Measurements from ENCODE around the gene BFSP2.
A peak's percentile ranks its signal among the peaks of the same experiment; 100 is the strongest.

Gene BFSP2

GRCh38 chr3:133413161-133414020 lies 13.5 kb downstream of the BFSP2 start:
- no peaks in the 10 kb centered on the region for H3K9me3 Mint-ChIP-seq
- H3K4me1 Mint-ChIP-seq (ENCODE audit: low read depth in 2 of 2): peaks cover 7 to 13% of the 10 kb centered on the region in 2 donors
- no peak for ATAC-seq (replicated peaks)
- DNase-seq: no peak
- H3K27ac Mint-ChIP-seq: peak overlapping the region in 1 of 2 donors; percentile 70
- H3K36me3 Mint-ChIP-seq (ENCODE audit: insufficient read depth): peaks cover 7% of the 10 kb centered on the region
- H3K4me3 Mint-ChIP-seq: peak overlapping the region in 1 of 2 donors; percentile 17
- H3K27me3 Mint-ChIP-seq: peaks cover 14 to 16% of the 10 kb centered on the region in 2 donors

- peaks cover 14 to 16% of the 10 kb centered on the region in 2 donors for H3K27me3 Mint-ChIP-seq
- H3K4me3 Mint-ChIP-seq: no peak overlapping the region
- DNase-seq (no peak), ATAC-seq (replicated peaks) (no peak)
- no peak overlapping the region for H3K27ac Mint-ChIP-seq
- peaks cover 7 to 13% of the 10 kb centered on the region in 2 donors for H3K4me1 Mint-ChIP-seq (ENCODE audit: low read depth in 2 of 2)
- H3K9me3 Mint-ChIP-seq: no peaks in the 10 kb centered on the region
- H3K36me3 Mint-ChIP-seq (ENCODE audit: insufficient read depth): peaks cover 7% of the 10 kb centered on the region
These were observed 14.2 kb downstream of the BFSP2 start for GRCh38 chr3:133414021-133414392.

GRCh38 chr3:133418361-133418760 lies 18.5 kb downstream of the BFSP2 start:
- Mint-ChIP-seq H3K36me3 (ENCODE audit: insufficient read depth) (peaks cover 7% of the 10 kb centered on the region), H3K4me3 (no peak overlapping the region), H3K27me3 (peaks cover 10 to 14% of the 10 kb centered on the region in 2 donors), H3K9me3 (no peaks in the 10 kb centered on the region), H3K4me1 (ENCODE audit: low read depth in 2 of 2) (peaks cover 0 to 8% of the 10 kb centered on the region in 2 donors), H3K27ac (no peak overlapping the region)
- DNase-seq (no peak), ATAC-seq (replicated peaks) (no peak)

GRCh38 chr3:133419151-133419909 lies 19.5 kb downstream of the BFSP2 start:
- Mint-ChIP-seq H3K9me3 (no peaks in the 10 kb centered on the region), H3K36me3 (ENCODE audit: insufficient read depth) (peaks cover 7% of the 10 kb centered on the region), H3K4me3 (no peak overlapping the region), H3K27ac (no peak overlapping the region), H3K4me1 (ENCODE audit: low read depth in 2 of 2) (peaks cover 0 to 4% of the 10 kb centered on the region in 2 donors), H3K27me3 (peaks cover 10 to 14% of the 10 kb centered on the region in 2 donors)
- DNase-seq (no peak), ATAC-seq (replicated peaks) (no peak)

- Mint-ChIP-seq H3K4me3 (no peak overlapping the region), H3K4me1 (ENCODE audit: low read depth in 2 of 2) (peaks cover 0 to 2% of the 10 kb centered on the region in 2 donors), H3K27me3 (peaks cover 8 to 10% of the 10 kb centered on the region in 2 donors), H3K27ac (peak overlapping the region in 1 of 2 donors; percentile 31), H3K36me3 (ENCODE audit: insufficient read depth) (peaks cover 8% of the 10 kb centered on the region), H3K9me3 (no peaks in the 10 kb centered on the region)
- no peak for DNase-seq
- ATAC-seq (replicated peaks): peak; percentile 34
These were observed 25.3 kb downstream of the BFSP2 start for GRCh38 chr3:133424937-133425869.

GRCh38 chr3:133425898-133426297 lies 26.0 kb downstream of the BFSP2 start:
- peaks cover 0 to 2% of the 10 kb centered on the region in 2 donors for H3K4me1 Mint-ChIP-seq (ENCODE audit: low read depth in 2 of 2)
- DNase-seq (no peak), ATAC-seq (replicated peaks) (no peak)
- H3K9me3 Mint-ChIP-seq: no peaks in the 10 kb centered on the region
- H3K36me3 Mint-ChIP-seq (ENCODE audit: insufficient read depth): peaks cover 8% of the 10 kb centered on the region
- peaks cover under 1 to 10% of the 10 kb centered on the region in 2 donors for H3K27me3 Mint-ChIP-seq
- H3K27ac Mint-ChIP-seq: no peak overlapping the region
- H3K4me3 Mint-ChIP-seq: no peak overlapping the region

- H3K4me1 Mint-ChIP-seq (ENCODE audit: low read depth in 2 of 2): peaks cover 0 to 2% of the 10 kb centered on the region in 2 donors
- H3K9me3 Mint-ChIP-seq: no peaks in the 10 kb centered on the region
- H3K4me3 Mint-ChIP-seq: no peak overlapping the region
- ATAC-seq (replicated peaks) (no peak), DNase-seq (no peak)
- peaks cover 8% of the 10 kb centered on the region for H3K36me3 Mint-ChIP-seq (ENCODE audit: insufficient read depth)
- H3K27ac Mint-ChIP-seq: no peak overlapping the region
- peaks cover 0 to 10% of the 10 kb centered on the region in 2 donors for H3K27me3 Mint-ChIP-seq
These were observed 26.9 kb downstream of the BFSP2 start for GRCh38 chr3:133426721-133427120.

GRCh38 chr3:133428552-133428951 lies 28.7 kb downstream of the BFSP2 start:
- Mint-ChIP-seq H3K9me3 (no peaks in the 10 kb centered on the region), H3K4me1 (ENCODE audit: low read depth in 2 of 2) (peaks cover 0 to 2% of the 10 kb centered on the region in 2 donors), H3K4me3 (no peak overlapping the region), H3K27ac (no peak overlapping the region), H3K36me3 (ENCODE audit: insufficient read depth) (peaks cover 8% of the 10 kb centered on the region), H3K27me3 (no peaks in the 10 kb centered on the region)
- DNase-seq: no peak
- no peak for ATAC-seq (replicated peaks)

GRCh38 chr3:133429063-133429462 lies 29.2 kb downstream of the BFSP2 start:
- H3K4me3 Mint-ChIP-seq: no peak overlapping the region
- no peaks in the 10 kb centered on the region for H3K27me3 Mint-ChIP-seq
- H3K36me3 Mint-ChIP-seq (ENCODE audit: insufficient read depth): peaks cover 8% of the 10 kb centered on the region
- ATAC-seq (replicated peaks) (no peak), DNase-seq (no peak)
- H3K4me1 Mint-ChIP-seq (ENCODE audit: low read depth in 2 of 2): peaks cover 0 to 2% of the 10 kb centered on the region in 2 donors
- no peak overlapping the region for H3K27ac Mint-ChIP-seq
- H3K9me3 Mint-ChIP-seq: no peaks in the 10 kb centered on the region

GRCh38 chr3:133439563-133439962 lies 39.7 kb downstream of the BFSP2 start:
- Mint-ChIP-seq H3K36me3 (ENCODE audit: insufficient read depth) (no peaks in the 10 kb centered on the region), H3K4me1 (ENCODE audit: low read depth in 2 of 2) (peaks cover 18 to 25% of the 10 kb centered on the region in 2 donors), H3K9me3 (peaks cover 0 to 7% of the 10 kb centered on the region in 2 donors), H3K4me3 (no peak overlapping the region), H3K27ac (no peak overlapping the region), H3K27me3 (no peaks in the 10 kb centered on the region)
- DNase-seq (no peak), ATAC-seq (replicated peaks) (no peak)

GRCh38 chr3:133440652-133441051 lies 40.8 kb downstream of the BFSP2 start:
- H3K4me3 Mint-ChIP-seq: no peak overlapping the region
- H3K27me3 Mint-ChIP-seq: no peaks in the 10 kb centered on the region
- ATAC-seq (replicated peaks): no peak
- no peak for DNase-seq
- H3K27ac Mint-ChIP-seq: peak overlapping the region in 1 of 2 donors; percentile 96
- peaks cover 0 to 7% of the 10 kb centered on the region in 2 donors for H3K9me3 Mint-ChIP-seq
- H3K36me3 Mint-ChIP-seq (ENCODE audit: insufficient read depth): no peaks in the 10 kb centered on the region
- peaks cover 18 to 25% of the 10 kb centered on the region in 2 donors for H3K4me1 Mint-ChIP-seq (ENCODE audit: low read depth in 2 of 2)

- ATAC-seq (replicated peaks) (peak; percentile 75), DNase-seq (peak in 1 of 3 experiments; percentile 13)
- Mint-ChIP-seq H3K36me3 (ENCODE audit: insufficient read depth) (no peaks in the 10 kb centered on the region), H3K4me3 (peak overlapping the region; percentile 69 to 81), H3K9me3 (peaks cover 0 to 7% of the 10 kb centered on the region in 2 donors), H3K27ac (peak overlapping the region; percentile 78 to 96), H3K27me3 (no peaks in the 10 kb centered on the region), H3K4me1 (ENCODE audit: low read depth in 2 of 2) (peaks cover 18 to 25% of the 10 kb centered on the region in 2 donors)
These were observed 42.0 kb downstream of the BFSP2 start for GRCh38 chr3:133441867-133442270.

- H3K36me3 Mint-ChIP-seq (ENCODE audit: insufficient read depth): no peaks in the 10 kb centered on the region
- ATAC-seq (replicated peaks) (no peak), DNase-seq (no peak)
- H3K27ac Mint-ChIP-seq: peak overlapping the region; percentile 78 to 96
- H3K4me3 Mint-ChIP-seq: peak overlapping the region; percentile 69 to 81
- peaks cover 18 to 25% of the 10 kb centered on the region in 2 donors for H3K4me1 Mint-ChIP-seq (ENCODE audit: low read depth in 2 of 2)
- no peaks in the 10 kb centered on the region for H3K27me3 Mint-ChIP-seq
- peaks cover 0 to 7% of the 10 kb centered on the region in 2 donors for H3K9me3 Mint-ChIP-seq
These were observed 42.7 kb downstream of the BFSP2 start for GRCh38 chr3:133442518-133442917.

All from effector memory CD8-positive, alpha-beta T cell (primary cell).